ENCODE data around the gene FAM241A. TPM values are rescaled to one million over a fixed set of nuclear protein-coding genes. Genes with fewer than 3 reads are reported as not detected.
"Not testable (repeated sequence)": the region's sequence is repeated elsewhere in the genome, so short reads cannot be mapped to it uniquely, and the experiment has no call there.

The FAM241A gene
- total RNA-seq, 6 donors from 2014 or later, result 1.9 to 6.5 (median 4.2) TPM

DNA sequence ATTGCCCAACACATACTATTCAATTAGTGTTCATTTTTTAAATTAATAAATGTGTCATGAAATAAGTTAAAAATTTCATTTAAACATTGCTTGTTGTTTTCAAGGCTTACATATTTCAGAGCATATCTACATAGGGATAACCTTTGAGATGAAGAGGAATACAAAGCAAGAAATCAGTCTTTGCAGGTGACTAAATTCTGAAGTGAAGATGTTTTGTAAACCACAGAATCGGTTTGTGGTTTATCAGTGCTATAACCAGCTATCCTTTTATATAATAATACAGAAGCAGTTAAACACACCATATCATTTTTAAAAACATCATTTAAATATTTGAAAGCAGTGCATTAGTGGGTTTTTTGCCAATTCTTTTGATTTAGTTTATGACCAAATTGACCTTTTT, 26.9 kb downstream of the FAM241A start:
- DNase-seq, result no peak
- 69 to 86% methylated on average over 1 of the region's 1 CpG for WGBS, 2 donors
- H3K27me3 ChIP-seq, result no peaks in the 10 kb centered on the region
- no peaks in the 10 kb centered on the region for H3K9me3 ChIP-seq
- no peak for ATAC-seq (ENCODE audit: low FRiP score in 2 of 2)
- peaks cover 0 to 3% (median 0%) of the 10 kb centered on the region in 4 donors for H3K36me3 ChIP-seq
- H3K4me1 ChIP-seq, result no peaks in the 10 kb centered on the region
- H3K4me3 ChIP-seq, result no peak overlapping the region
- H3K27ac ChIP-seq, result no peak overlapping the region
- no peak for TF ChIP-seq POLR2AphosphoS5 (IDR thresholded peaks at IDR 0.05)
- no peak for TF ChIP-seq POLR2A (IDR thresholded peaks at IDR 0.05)
- TF ChIP-seq, protein P1, sequence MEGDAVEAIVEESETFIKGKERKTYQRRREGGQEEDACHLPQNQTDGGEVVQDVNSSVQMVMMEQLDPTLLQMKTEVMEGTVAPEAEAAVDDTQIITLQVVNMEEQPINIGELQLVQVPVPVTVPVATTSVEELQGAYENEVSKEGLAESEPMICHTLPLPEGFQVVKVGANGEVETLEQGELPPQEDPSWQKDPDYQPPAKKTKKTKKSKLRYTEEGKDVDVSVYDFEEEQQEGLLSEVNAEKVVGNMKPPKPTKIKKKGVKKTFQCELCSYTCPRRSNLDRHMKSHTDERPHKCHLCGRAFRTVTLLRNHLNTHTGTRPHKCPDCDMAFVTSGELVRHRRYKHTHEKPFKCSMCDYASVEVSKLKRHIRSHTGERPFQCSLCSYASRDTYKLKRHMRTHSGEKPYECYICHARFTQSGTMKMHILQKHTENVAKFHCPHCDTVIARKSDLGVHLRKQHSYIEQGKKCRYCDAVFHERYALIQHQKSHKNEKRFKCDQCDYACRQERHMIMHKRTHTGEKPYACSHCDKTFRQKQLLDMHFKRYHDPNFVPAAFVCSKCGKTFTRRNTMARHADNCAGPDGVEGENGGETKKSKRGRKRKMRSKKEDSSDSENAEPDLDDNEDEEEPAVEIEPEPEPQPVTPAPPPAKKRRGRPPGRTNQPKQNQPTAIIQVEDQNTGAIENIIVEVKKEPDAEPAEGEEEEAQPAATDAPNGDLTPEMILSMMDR (IDR thresholded peaks at IDR 0.05), result no peak
- TF ChIP-seq EP300 (IDR thresholded peaks at IDR 0.05), result no peak

DNA sequence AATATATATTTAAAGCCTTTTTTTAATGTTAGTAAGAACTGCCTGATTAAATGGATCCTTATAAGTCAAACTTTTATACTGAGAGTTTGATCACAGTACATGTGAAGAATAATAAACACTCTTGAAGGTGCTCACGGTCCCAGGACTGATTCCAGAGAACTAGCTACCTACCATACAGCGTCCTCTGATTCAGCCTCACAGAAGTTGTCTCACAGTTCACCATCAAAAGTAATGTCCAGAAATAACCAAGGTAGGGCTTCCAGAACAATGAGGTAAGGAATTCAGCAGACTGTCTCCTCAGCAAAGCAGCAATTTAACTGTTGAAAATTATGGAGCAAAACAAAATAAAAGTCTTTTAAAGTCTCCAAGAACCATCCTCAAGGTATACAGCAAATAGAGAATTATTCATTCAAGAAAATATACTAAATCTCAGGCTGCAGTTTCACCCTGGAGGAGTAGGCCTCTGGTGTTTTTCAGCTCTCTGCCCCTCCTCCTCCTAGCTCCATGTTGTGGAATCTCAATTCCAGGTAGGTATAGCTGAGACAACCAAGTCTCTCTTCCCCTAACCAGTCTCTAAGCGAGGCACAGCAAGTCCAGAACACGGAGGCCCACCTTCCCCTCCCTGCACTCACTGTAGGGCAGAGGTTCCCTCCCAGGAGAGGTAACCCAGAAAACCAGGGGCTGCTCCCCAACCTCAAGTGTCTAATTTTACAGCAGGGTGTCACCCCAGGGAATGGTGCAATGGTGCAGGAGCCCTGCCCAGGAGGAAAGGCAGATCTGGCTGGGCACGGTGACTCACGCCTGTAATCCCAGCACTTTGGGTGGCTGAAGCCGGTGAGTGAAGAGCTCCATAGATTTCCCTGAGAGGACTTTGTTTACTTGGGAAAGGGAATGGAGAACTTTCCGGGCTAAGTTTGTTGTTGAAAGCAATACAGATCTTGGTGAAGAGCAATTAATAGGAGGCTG, 28.6 kb downstream of the FAM241A start:
- Histone ChIP-seq H3K9me3 (no peaks in the 10 kb centered on the region), H3K4me3 (no peak overlapping the region), H3K27ac (no peak overlapping the region), H3K36me3 (peaks cover 0 to 3% (median 0%) of the 10 kb centered on the region in 4 donors), H3K27me3 (no peaks in the 10 kb centered on the region), H3K4me1 (no peaks in the 10 kb centered on the region)
- ATAC-seq (ENCODE audit: low FRiP score in 2 of 2) (no peak), DNase-seq (no peak)
- TF ChIP-seq EP300 (IDR thresholded peaks at IDR 0.05), result no peak
- TF ChIP-seq POLR2AphosphoS5 (IDR thresholded peaks at IDR 0.05), result no peak
- no peak for TF ChIP-seq POLR2A (IDR thresholded peaks at IDR 0.05)
- TF ChIP-seq, protein P1 (IDR thresholded peaks at IDR 0.05), result no peak
- whole genome bisulfite sequencing, 2 donors, result 91 to 93% methylated on average over 8 of the region's 8 CpGs

DNA sequence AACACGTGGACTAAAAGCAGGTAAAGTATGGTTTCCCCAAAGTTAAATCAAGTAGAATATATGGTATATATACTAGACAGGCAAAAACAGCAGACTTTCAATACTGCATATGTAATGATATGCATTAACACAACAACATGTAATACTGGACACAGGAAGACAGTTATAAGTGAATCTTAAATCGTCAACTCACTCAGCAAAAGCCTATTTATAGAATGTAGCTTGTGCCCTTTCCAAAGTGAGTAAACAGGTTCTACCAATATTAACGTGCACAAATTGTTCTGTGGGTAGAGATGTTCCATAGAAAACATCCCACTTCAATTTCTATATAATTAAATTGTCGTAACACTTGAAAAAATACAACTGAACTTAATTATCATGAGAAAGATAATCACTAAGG, 30.6 kb downstream of the FAM241A start:
- WGBS, 2 donors, result 83 to 85% methylated on average over 4 of the region's 4 CpGs
- Histone ChIP-seq H3K4me3 (no peak overlapping the region), H3K4me1 (no peaks in the 10 kb centered on the region), H3K36me3 (peaks cover 0 to 3% (median 0%) of the 10 kb centered on the region in 4 donors), H3K27ac (no peak overlapping the region), H3K27me3 (no peaks in the 10 kb centered on the region), H3K9me3 (no peaks in the 10 kb centered on the region)
- DNase-seq (no peak), ATAC-seq (ENCODE audit: low FRiP score in 2 of 2) (no peak)
- TF ChIP-seq POLR2AphosphoS5 (IDR thresholded peaks at IDR 0.05) (no peak), EP300 (IDR thresholded peaks at IDR 0.05) (no peak), POLR2A (IDR thresholded peaks at IDR 0.05) (no peak)
- TF ChIP-seq, protein P1 (IDR thresholded peaks at IDR 0.05), result no peak

- no peak overlapping the region for H3K4me3 ChIP-seq
- H3K9me3 ChIP-seq, result no peaks in the 10 kb centered on the region
- no peak for ATAC-seq (ENCODE audit: low FRiP score in 2 of 2)
- peaks cover 0 to 3% (median 0%) of the 10 kb centered on the region in 4 donors for H3K36me3 ChIP-seq
- no peak for DNase-seq
- H3K4me1 ChIP-seq, result no peaks in the 10 kb centered on the region
- no peak overlapping the region for H3K27ac ChIP-seq
- TF ChIP-seq, protein P1 (IDR thresholded peaks at IDR 0.05), result no peak
- no peak for TF ChIP-seq POLR2AphosphoS5 (IDR thresholded peaks at IDR 0.05)
- no peak for TF ChIP-seq EP300 (IDR thresholded peaks at IDR 0.05)
- TF ChIP-seq POLR2A (IDR thresholded peaks at IDR 0.05), result no peak
- H3K27me3 ChIP-seq, result no peaks in the 10 kb centered on the region
- 48 to 58% methylated on average over 2 of the region's 2 CpGs for WGBS, 2 donors
Measured at GRCh38 chr4:112176596-112176995, 31.3 kb downstream of the FAM241A start.

GRCh38 chr4:112178741-112179140, 33.5 kb downstream of the FAM241A start:
- H3K9me3 ChIP-seq; DNase-seq; H3K27me3 ChIP-seq; ATAC-seq (ENCODE audit: low FRiP score in 2 of 2); H3K4me1 ChIP-seq; H3K27ac ChIP-seq; H3K4me3 ChIP-seq; H3K36me3 ChIP-seq: not testable (repeated sequence)
- 89 to 90% methylated on average over 3 of the region's 3 CpGs for WGBS, 2 donors

All from upper lobe of left lung (tissue), 6 donors.